ENCODE measurements around the gene CASP8AP2.
"Not testable (repeated sequence)": the region's sequence is repeated elsewhere in the genome, so short reads cannot be mapped to it uniquely, and the experiment has no call there.

The CASP8AP2 gene

DNA sequence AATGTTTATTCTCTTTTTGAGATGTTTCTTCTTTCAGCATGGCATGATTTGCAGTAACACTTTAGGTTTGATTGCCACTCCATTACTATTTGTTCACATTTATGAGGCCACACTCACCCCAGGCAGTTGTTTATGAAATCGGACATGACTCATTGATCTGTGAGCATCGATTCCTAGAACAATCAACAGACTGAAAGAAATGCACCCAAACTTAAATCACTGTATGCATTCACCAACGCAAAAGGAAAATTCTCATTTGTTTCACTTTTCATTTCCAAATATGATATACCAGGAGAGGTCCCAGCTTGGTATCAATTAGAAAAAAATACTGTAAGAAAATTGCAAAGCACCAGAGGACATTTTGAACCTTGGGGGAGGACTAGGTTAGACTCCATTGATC is 59.2 kb downstream of the CASP8AP2 start:
- DNase-seq = no peak

DNA sequence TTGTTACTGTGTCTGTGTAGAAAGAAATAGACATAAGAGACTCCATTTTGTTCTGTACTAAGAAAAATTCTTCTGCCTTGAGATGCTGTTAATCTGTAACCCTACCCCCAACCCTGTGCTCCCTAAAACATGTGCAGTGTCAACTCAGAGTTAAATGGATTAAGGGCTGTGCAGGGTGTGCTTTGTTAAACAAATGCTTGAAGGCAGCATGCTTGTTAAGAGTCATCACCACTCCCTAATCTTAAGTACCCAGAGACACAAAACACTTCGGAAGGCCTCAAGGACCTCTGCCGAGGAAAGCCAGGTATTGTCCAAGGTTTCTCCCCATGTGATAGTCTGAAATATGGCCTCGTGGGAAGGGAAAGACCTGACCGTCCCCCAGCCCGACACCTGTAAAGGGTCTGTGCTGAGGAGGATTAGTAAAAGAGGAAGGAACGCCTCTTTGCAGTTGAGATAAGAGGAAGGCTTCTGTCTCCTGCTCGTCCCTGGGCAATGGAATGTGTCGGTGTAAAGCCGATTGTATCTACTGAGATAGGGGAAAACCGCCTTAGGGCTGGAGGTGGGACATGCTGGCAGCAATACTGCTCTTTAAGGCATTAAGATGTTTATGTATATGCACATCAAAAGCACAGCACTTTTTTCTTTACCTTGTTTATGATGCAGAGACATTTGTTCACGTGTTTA is 61.3 kb downstream of the CASP8AP2 start:
- DNase-seq = not testable (repeated sequence)

DNA sequence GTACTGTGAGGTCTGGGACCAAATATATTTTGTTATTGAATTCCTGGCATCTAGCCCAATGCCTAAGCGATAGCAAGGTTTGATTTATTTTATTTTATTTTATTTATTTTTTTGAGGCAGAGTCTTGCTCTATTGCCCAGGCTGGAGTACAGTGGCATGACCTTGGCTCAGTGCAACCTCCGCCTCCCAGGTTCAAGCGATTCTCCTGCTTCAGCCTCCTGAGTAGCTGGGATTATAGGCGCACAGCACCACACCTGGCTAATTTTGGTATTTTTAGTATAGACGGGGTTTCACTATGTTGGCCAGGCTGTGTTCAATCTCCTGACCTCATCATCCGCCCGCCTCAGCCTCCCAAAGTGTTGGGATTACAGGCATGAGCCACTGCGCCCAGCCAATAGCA is 62.9 kb downstream of the CASP8AP2 start:
- DNase-seq = not testable (repeated sequence)

DNA sequence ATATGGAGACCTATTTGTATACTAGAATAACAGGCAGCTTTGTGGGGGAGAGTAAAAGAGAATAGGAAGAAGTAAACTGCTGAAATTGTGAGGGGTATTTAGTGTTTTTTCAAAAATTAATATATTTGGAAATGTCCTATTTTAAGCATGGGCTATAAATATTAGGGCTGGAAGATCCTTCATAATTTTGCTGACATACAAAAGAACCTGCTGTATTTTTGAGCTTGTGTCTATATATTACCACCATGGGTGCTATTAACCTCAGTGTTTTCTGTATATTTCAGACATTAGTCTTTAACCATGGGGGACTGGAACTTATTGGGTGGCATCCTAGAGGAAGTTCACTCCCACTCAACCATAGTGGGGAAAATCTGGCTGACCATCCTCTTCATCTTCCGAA is 64.5 kb downstream of the CASP8AP2 start, which contains the start of gene GJA10:
TSS of gene GJA10 (plus strand) at position 301 of the 400 bp plus-strand sequence. CDS start at position 301, 0 bp downstream.
- DNase-seq = no peak

DNA sequence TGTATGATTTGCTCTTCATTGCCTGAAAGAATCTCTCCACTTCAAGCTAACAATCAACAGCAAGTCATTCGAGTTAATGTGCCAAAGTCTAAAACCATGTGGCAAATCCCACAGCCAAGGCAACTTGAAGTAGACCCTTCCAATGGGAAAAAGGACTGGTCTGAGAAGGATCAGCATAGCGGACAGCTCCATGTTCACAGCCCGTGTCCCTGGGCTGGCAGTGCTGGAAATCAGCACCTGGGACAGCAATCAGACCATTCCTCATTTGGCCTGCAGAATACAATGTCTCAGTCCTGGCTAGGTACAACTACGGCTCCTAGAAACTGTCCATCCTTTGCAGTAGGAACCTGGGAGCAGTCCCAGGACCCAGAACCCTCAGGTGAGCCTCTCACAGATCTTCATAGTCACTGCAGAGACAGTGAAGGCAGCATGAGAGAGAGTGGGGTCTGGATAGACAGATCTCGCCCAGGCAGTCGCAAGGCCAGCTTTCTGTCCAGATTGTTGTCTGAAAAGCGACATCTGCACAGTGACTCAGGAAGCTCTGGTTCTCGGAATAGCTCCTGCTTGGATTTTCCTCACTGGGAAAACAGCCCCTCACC is 65.7 kb downstream of the CASP8AP2 start:
- DNase-seq = no peak

DNA sequence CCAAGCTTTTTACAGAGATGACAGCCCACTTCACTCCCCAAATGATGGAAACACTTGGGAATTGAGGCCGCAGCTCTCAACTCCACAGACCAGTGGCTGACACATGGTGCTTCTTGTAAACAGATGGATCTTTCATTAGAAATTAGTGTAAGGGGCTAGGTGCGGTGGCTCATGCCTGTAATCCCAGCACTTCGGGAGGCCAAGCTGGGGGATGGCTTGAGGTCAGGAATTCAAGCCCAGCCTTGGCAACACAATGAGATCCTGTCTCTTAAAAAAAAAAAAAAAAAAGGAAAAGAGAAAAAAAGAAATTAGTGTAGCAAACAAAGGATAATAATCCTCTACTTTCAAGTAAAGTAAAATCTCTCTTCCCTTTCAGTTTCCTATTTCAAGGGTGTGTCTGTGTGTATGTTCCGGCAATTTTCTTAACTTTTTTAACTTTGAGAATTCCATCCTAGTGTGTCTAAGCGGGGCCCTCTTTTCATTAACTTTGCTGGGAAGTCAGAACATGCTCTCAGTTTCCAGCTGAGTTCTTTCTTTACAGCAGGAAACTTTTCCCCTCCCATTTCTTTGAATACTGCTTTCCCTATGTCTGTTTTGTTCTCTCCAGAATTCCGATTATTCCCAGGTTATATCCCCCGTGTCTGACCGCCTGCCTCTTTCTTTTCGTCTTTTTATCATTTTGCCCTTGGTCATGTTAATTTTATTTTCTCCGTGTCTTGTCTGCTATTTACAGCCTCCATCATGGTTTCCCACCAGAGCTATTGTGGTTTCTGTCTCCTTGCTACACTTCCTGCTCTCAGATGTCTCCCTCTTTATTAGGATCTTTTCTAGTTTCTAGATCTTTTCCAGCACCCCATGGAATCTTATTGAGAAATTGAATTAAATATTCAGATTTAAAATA is 80.6 kb downstream of the CASP8AP2 start:
- not testable (repeated sequence) for DNase-seq

DNA sequence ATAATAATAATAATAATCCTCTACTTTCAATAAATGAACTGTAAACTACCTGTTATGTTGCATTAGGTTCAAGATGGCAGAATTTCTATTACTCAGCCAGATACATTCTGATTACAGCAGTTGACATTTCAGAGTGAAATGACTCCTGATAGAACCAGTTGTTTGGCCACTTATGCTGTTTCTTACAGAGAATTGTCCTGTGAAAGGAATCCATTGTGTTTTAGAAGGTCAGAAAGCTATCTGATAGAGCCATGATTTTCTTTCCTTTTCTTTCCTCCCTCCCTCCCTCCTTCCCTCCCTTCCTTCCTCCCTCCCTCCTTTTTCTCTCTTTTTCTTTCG is 81.2 kb downstream of the CASP8AP2 start:
- no peak for DNase-seq

DNA sequence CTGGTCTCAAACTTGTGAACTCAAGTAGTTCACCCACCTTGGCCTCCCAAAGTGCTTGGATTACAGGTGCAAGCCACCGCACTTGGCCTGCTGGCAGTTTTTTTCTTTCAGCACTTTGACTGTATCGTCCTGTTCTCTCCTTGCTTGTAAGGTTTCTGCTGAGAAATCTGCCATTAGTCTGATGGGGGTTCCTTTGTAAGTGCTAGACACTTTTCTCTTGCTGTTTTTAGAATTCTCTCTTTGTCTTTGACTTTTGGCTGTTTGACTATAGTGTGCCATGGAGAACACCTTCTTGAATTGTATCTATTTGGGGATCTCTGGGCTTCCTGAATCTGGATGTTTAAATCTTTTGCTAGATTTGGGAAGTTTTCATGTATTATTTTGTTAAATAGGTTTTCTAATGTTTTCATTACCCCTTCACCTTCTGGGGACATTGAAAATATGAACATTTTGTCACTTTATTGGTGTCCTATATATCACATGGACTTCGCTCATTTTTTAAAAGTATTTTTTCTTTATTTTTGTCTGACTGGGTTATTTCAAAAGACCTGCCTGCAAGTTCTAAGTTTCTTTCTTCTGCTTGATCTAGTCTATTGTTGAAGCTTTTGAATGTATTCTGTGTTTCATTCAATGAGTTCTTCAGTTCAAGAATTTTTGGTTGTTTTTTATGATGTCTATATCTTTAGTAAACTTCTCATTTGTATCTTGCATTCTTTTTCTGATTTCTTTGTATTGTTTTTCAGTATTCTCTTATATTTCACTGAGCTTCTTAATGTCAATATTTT is 86.6 kb downstream of the CASP8AP2 start:
- DNase-seq = no peak

DNA sequence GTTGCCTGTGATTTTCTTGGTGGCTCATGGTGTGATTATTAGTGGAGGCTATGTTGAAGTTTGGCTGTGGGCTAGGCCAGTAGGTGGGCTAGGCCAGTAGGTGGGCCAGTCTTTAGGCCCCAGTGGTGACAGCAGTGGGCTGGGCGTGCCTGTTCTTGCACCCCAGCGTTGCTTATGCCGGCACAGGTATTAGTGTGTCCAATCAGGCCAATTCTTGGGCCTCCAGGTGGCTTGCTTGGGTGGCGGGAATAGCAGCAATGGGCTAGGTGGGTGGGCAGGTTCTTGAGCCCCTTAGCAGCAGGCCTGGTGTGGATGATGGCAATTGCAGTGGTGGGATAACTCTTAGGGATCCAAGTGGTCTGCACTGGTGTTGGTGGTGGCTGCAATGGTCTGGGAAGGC is 87.5 kb downstream of the CASP8AP2 start:
- no peak for DNase-seq

DNA sequence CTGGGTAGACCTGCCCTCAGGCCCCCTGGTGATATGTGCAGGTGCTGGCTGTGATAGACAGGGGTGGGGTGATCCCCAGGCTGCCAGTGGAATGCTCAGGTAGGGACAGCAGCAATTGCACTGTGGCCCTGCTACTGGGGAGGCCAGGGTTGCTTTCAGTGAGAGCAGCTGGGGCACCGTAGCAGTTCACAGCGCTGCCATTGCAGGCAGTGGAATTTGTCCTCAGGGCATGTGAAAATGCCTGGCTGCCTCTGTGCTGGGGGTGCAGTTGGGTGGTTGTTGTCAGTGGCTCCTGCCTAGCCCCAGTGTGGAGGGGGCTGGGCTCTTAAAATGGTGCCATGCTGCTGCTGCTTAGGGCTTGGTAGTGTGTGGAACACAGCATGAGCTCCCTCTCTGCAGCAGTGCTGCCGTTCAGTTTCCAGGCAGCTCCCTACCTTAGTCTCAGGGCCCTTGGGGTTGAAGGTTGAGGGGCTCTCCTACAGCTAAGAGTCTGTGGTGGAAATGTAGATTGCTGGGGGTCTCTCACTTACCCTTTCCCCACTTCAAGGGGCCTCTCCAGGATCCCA is 88.2 kb downstream of the CASP8AP2 start:
- DNase-seq = no peak
